GM19240 (cell line): ENCODE measurements around the gene STAT1.

Source experiments
- DNase-seq: peaks from one replicate; pipeline ENCODE4 v3.0.0; 2011; ENCODE audit warnings: low spot score; ENCODE audit not compliant: insufficient read length

Gene STAT1

GRCh38 chr2:191032588-191033429 lies 18.8 kb upstream of the STAT1 start:
- no peak for DNase-seq

GRCh38 chr2:191031256-191031655 lies 17.3 kb upstream of the STAT1 start:
- no peak for DNase-seq

- no peak for DNase-seq
Measured at GRCh38 chr2:191030521-191031154, 16.7 kb upstream of the STAT1 start.

GRCh38 chr2:191029280-191029950 lies 15.4 kb upstream of the STAT1 start:
- no peak for DNase-seq

GRCh38 chr2:191026377-191026776 lies 12.4 kb upstream of the STAT1 start:
- DNase-seq = no peak

GRCh38 chr2:191025135-191025534 lies 11.2 kb upstream of the STAT1 start:
- no peak for DNase-seq

GRCh38 chr2:191023235-191023679 lies 9.3 kb upstream of the STAT1 start:
- no peak for DNase-seq

- DNase-seq = no peak
Measured at GRCh38 chr2:191020742-191021381, 6.9 kb upstream of the STAT1 start.

- peak; percentile 50 for DNase-seq
Measured at GRCh38 chr2:191020221-191020741, 6.3 kb upstream of the STAT1 start.

- no peak for DNase-seq
Measured at GRCh38 chr2:191019376-191019775, 5.4 kb upstream of the STAT1 start.

- no peak for DNase-seq
Measured at GRCh38 chr2:191018643-191019119, 4.7 kb upstream of the STAT1 start.

- no peak for DNase-seq
Measured at GRCh38 chr2:191018048-191018447, 4.1 kb upstream of the STAT1 start.

GRCh38 chr2:191015831-191016230 lies 1.9 kb upstream of the STAT1 start:
- DNase-seq = no peak

- no peak for DNase-seq
Measured at GRCh38 chr2:191015239-191015638, 1.3 kb upstream of the STAT1 start.

- DNase-seq = no peak
Measured at GRCh38 chr2:191014653-191015020, 666 bp upstream of the STAT1 start.

- no peak for DNase-seq
Measured at GRCh38 chr2:191013682-191013931, 364 bp downstream of the STAT1 start.

GRCh38 chr2:191012845-191013681 lies 908 bp downstream of the STAT1 start:
- no peak for DNase-seq

- no peak for DNase-seq
Measured at GRCh38 chr2:191012346-191012745, 1.6 kb downstream of the STAT1 start.

GRCh38 chr2:191010887-191011885 lies 2.8 kb downstream of the STAT1 start:
- no peak for DNase-seq
